SK-N-SH (cell line): ENCODE measurements around the gene HDGFL2.

Experiments
- CTCF ChIP-seq: fragments of 200-600 bp; sonication (generic); IDR thresholded peaks from 2 replicates; pipeline ENCODE4 v1.6.1; 2017; ENCODE audit warnings: antibody characterized with exemption, mild to moderate bottlenecking, moderate library complexity
- EP300 ChIP-seq, 2 experiments: IDR thresholded peaks; 2 replicates each; pipeline versions ENCODE4 v1.4.0 to v1.6.1; 2012; ENCODE audit warnings: borderline replicate concordance in 1 of 2, low read depth in 1 of 2, low read length in 1 of 2
- EZH2phosphoT487 ChIP-seq: fragments of 200-600 bp; sonication (generic); IDR thresholded peaks from 2 replicates; pipeline ENCODE4 v1.6.1; 2017; ENCODE audit warnings: low read depth, mixed run types, mild to moderate bottlenecking, antibody characterized with exemption, moderate library complexity, borderline replicate concordance
- GATA2 ChIP-seq: sonication (generic); formaldehyde crosslinking; IDR thresholded peaks from 2 replicates; pipeline ENCODE4 v1.5.0; 2020; ENCODE audit warnings: mild to moderate bottlenecking, missing genetic modification reagents
- JUND ChIP-seq: IDR thresholded peaks from 2 replicates; pipeline ENCODE4 v1.4.0; 2012
- MAX ChIP-seq: IDR thresholded peaks from 2 replicates; pipeline ENCODE4 v1.4.0; 2012; ENCODE audit warnings: low read depth
- MXI1 ChIP-seq: IDR thresholded peaks from 2 replicates; pipeline ENCODE4 v1.6.1; 2012; ENCODE audit warnings: mild to moderate bottlenecking, low read depth, low read length, improper control_type of control experiment
- POLR2AphosphoS5 ChIP-seq: IDR thresholded peaks from 2 replicates; pipeline ENCODE4 v1.6.1; 2012; ENCODE audit warnings: low read depth, low read length
- RAD21 ChIP-seq: IDR thresholded peaks from 2 replicates; pipeline ENCODE4 v1.6.1; 2012; ENCODE audit warnings: mild to moderate bottlenecking, low read length
- RCOR1 ChIP-seq: fragments of 150-350 bp; IDR thresholded peaks from 2 replicates; pipeline ENCODE4 v1.6.1; 2017; ENCODE audit warnings: antibody characterized with exemption, low read length
- RXRA ChIP-seq: IDR thresholded peaks from 2 replicates; pipeline ENCODE4 v1.4.0; 2012; ENCODE audit warnings: low read depth, mild to moderate bottlenecking, borderline replicate concordance
- SIN3A ChIP-seq: IDR thresholded peaks from 2 replicates; pipeline ENCODE4 v1.6.1; 2012; ENCODE audit warnings: low read depth, mild to moderate bottlenecking, low read length, moderate library complexity, borderline replicate concordance
- TAF1 ChIP-seq: IDR thresholded peaks from 2 replicates; pipeline ENCODE4 v1.6.1; 2012; ENCODE audit warnings: low read depth, mild to moderate bottlenecking, low read length, moderate library complexity, borderline replicate concordance

- TF ChIP-seq TAF1 (no peak), RCOR1 (no peak), CTCF (no peak), RXRA (no peak), MAX (no peak), SIN3A (no peak), GATA2 (CRISPR knock-in tag) (no peak), MXI1 (no peak), EP300 (IDR thresholded peaks at IDR 0.05; ENCODE audit: borderline replicate concordance in 1 of 2, low read depth in 1 of 2, low read length in 1 of 2) (no peak), EZH2phosphoT487 (no peak), RAD21 (no peak), POLR2AphosphoS5 (no peak), JUND (no peak)
Observed at GRCh38 chr19:4515732-4516131, 43.6 kb downstream of the HDGFL2 start.
